ENCODE data around the gene ITPRID1.

Gene ITPRID1

DNA sequence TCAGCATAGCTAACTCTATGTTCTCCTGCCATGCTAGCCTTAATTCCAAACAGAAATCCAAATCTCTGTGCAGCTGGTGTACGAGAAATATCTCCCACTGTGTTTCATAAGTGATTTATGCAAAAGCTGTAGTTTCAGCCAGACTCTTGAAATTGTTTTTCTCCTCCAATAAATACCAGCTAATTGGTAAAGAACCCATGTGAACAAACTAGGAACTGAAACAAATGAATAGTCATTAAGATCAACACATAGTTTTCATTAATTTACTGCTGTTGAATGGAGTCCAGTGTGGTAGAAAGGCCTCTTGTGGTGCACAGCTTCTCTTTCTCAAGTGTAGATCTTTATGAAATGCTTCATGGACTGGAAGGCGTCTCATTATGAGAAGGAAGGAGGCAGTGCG is 191.5 kb downstream of the ITPRID1 start:
- DNase-seq: no peak

DNA sequence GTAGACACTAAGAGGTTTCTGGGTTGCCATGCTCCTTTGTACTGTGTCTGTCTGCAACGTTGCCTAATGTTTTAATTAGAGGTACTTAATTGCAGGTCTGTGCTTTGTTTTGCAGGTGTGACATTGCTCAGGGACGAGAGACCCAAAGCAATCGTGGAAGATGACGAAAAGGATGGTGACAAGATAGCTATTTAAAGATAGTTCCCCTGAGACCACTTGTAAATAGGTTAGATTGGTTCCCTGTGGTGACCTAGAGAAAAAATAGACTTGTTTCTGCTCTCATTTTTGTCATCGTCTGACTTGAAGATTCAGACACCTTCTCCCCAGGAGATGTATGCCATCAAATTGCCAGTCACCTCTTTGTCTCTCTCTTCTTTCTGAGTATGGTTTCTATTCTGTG is 193.2 kb downstream of the ITPRID1 start:
- DNase-seq: no peak
